Keratinocyte (primary cell): ENCODE results near the gene RFX2.

ENCODE experiments used
- EZH2 ChIP-seq: IDR thresholded peaks from one replicate; pipeline ENCODE4 v1.6.1; 2012; ENCODE audit warnings: inconsistent platforms, mild to moderate bottlenecking, low read length, moderate library complexity
- TF ChIP-seq, protein P1 (sequence below), 3 experiments: IDR thresholded peaks in 1 of 3; conservative IDR thresholded peaks in 1 of 3; optimal IDR thresholded peaks in 1 of 3; 2 replicates in 2 of 3; 3 replicates in 1 of 3; pipeline versions ENCODE3 to v1.5.1; 2011; ENCODE audit warnings: low read length in 3 of 3, mild to moderate bottlenecking in 3 of 3, moderate library complexity in 2 of 3, control low read depth in 1 of 3, inconsistent platforms in 1 of 3; ENCODE audit not compliant: insufficient read depth in 2 of 3; ENCODE audit errors: extremely low read depth in 1 of 3

DNA sequence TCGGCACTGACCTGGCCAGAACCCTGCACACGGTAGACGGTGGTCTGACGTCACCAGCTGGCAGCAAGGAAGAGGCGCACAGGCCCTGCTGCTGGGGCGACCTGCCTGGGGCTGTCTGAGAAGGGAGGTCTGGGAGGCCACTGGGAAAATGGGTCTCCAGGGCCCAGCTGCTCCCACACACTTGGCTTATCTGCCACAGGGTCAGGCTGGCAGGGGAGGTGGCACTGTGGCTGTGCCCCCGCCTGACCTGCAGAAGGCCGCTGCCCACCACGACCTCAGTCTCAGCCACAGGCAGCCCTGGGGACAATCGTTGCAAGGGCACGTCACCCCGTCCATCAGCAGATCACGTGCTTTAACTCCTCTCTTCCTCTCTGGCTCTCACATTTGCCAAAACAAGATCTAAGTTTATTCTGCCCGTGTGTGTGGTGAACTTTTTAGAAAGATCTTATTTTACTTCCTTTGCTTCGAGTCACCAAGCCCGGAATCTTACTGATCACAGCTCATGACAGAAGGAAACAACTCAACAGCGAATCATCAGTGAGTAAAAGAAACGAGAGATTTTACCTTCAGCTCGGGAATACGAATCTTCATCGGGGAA, 87.1 kb downstream of the RFX2 start:
- TF ChIP-seq, protein P1, sequence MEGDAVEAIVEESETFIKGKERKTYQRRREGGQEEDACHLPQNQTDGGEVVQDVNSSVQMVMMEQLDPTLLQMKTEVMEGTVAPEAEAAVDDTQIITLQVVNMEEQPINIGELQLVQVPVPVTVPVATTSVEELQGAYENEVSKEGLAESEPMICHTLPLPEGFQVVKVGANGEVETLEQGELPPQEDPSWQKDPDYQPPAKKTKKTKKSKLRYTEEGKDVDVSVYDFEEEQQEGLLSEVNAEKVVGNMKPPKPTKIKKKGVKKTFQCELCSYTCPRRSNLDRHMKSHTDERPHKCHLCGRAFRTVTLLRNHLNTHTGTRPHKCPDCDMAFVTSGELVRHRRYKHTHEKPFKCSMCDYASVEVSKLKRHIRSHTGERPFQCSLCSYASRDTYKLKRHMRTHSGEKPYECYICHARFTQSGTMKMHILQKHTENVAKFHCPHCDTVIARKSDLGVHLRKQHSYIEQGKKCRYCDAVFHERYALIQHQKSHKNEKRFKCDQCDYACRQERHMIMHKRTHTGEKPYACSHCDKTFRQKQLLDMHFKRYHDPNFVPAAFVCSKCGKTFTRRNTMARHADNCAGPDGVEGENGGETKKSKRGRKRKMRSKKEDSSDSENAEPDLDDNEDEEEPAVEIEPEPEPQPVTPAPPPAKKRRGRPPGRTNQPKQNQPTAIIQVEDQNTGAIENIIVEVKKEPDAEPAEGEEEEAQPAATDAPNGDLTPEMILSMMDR (optimal IDR thresholded peaks at IDR 0.05 in 1 of 3, IDR thresholded peaks at IDR 0.05 in 1 of 3, conservative IDR thresholded peaks at IDR 0.05 in 1 of 3; ENCODE audit: extremely low read depth in 1 of 3, insufficient read depth in 2 of 3, low read length in 3 of 3) = no peak
- no peak for TF ChIP-seq EZH2
